Thyroid gland (tissue), 4 donors: ENCODE results near the gene REXO1.

Experiments
- CTCF ChIP-seq, 6 experiments: fragments of 200-600 bp in 3 of 6; fragments of 450-650 bp in 3 of 6; sonication (generic) in 3 of 6; IDR thresholded peaks; one replicate each; pipeline ENCODE4 v1.5.1; 2016 to 2019; ENCODE audit warnings: antibody characterized with exemption in 6 of 6, mild to moderate bottlenecking in 2 of 6, inconsistent platforms in 1 of 6, moderate library complexity in 1 of 6
- POLR2A ChIP-seq, 2 donors: fragments of 450-650 bp; IDR thresholded peaks; one replicate each; pipeline ENCODE4 v1.6.1; 2017; ENCODE audit warnings: antibody characterized with exemption in 2 of 2, mild to moderate bottlenecking in 2 of 2, moderate library complexity in 1 of 2

GRCh38 chr19:1830978-1831377 lies 17.3 kb downstream of the REXO1 start:
- no peak for TF ChIP-seq CTCF (IDR thresholded peaks at IDR 0.05)
- no peak for TF ChIP-seq POLR2A (IDR thresholded peaks at IDR 0.05)
